Thoracic aorta (tissue), 2 donors: Measurements from ENCODE around the gene TTLL4. TPM values are rescaled to one million over a fixed set of nuclear protein-coding genes. Genes with fewer than 3 reads are reported as not detected.

ENCODE experiments used
- ATAC-seq: fragments of 150-250 bp; one replicate; pipeline ENCODE4 v1.8.0; 2017; ENCODE audit warnings: low read depth; ENCODE audit not compliant: insufficient number of reproducible peaks, low FRiP score
- DNase-seq: peaks from one replicate; pipeline ENCODE4 v3.0.0-alpha.2; 2020; ENCODE audit warnings: low spot score
- H3K27ac ChIP-seq, 2 donors: fragments of 200-600 bp; sonication (generic); 1 replicate in 1 of 2; 2 replicates in 1 of 2; pipeline ENCODE4 v1.5.1; 2016; ENCODE audit warnings: mild to moderate bottlenecking in 2 of 2, moderate library complexity in 2 of 2
- H3K27me3 ChIP-seq: fragments of 200-600 bp; sonication (generic); replicated peaks from 2 replicates; pipeline ENCODE4 v1.6.0; 2016; ENCODE audit warnings: mild to moderate bottlenecking; ENCODE audit not compliant: insufficient read depth
- H3K36me3 ChIP-seq: fragments of 200-600 bp; sonication (generic); one replicate; pipeline ENCODE4 v1.5.1; 2016
- H3K4me1 ChIP-seq, 2 donors: fragments of 200-600 bp; sonication (generic); 1 replicate in 1 of 2; 2 replicates in 1 of 2; pipeline versions ENCODE4 v1.5.1 to v1.6.0; 2016; ENCODE audit warnings: low read depth in 2 of 2, mild to moderate bottlenecking in 1 of 2; ENCODE audit not compliant: control insufficient read depth in 1 of 2
- H3K4me3 ChIP-seq: fragments of 200-600 bp; sonication (generic); 2 replicates; pipeline ENCODE4 v1.5.1; 2016; ENCODE audit warnings: mild to moderate bottlenecking
- H3K9me3 ChIP-seq: fragments of 200-600 bp; sonication (generic); 2 replicates; pipeline ENCODE4 v1.5.1; 2016
- CTCF ChIP-seq: fragments of 200-600 bp; sonication (generic); IDR thresholded peaks from one replicate; pipeline ENCODE4 v1.5.1; 2019; ENCODE audit warnings: antibody characterized with exemption
- total RNA-seq, 2 donors: library from RNA; depleted of rRNA; stranded (reverse); fragments of >200 nt; gene quantifications; one replicate each; pipeline versions ENCODE4 v1.1.0 to v1.2.3, GENCODE V29; 2016

The TTLL4 gene
- total RNA-seq, 2 donors from 2014 or later: 10.8 to 24.1 TPM

DNA sequence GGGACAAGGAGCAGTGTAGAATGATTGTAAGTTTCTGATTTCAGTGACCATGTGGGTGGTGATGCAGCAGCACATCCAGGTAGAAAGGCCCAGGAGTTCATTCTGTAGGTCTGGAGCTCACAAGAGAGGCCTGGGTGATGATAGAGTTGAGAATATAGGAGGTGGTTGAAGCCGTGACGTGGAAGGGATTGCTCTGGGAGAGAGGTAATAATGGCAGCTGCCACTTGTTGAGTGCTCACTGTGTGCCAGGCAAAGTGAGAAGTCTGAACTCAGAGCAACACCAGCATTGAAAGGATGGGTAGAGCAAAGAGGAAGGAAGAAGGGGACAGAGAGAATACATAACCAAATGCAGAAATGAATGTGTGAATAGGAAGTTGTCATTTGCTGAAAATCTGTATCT is 3.3 kb downstream of the TTLL4 start:
- no peak for ATAC-seq
- H3K36me3 ChIP-seq: no peaks in the 10 kb centered on the region
- no peaks in the 10 kb centered on the region for H3K27me3 ChIP-seq
- no peak overlapping the region for H3K27ac ChIP-seq
- H3K9me3 ChIP-seq: no peaks in the 10 kb centered on the region
- no peak for TF ChIP-seq CTCF
- peaks cover 3 to 20% of the 10 kb centered on the region in 2 donors for H3K4me1 ChIP-seq
- no peak for DNase-seq
- H3K4me3 ChIP-seq: no peak overlapping the region

DNA sequence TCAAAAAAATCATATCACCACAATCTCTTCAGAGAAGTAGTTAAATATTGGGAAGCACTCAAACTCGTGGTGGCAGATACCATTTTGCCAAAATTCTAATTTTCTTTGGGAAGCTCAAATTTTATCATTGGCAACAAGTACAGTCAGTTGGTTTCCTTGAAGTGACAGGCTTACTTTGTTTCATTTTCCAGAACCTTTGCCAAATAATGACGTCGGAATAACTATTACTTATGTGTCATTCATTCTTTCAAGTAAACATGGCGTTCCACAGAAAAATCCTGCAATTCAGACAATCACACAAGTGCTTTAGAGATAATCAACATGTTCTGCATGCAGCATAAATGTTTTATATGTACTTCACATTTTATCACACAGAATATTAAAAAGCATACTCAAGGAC is 5.4 kb downstream of the TTLL4 start:
- Histone ChIP-seq H3K27me3 (no peaks in the 10 kb centered on the region), H3K9me3 (no peaks in the 10 kb centered on the region), H3K4me1 (peaks cover 3 to 20% of the 10 kb centered on the region in 2 donors), H3K27ac (no peak overlapping the region), H3K4me3 (no peak overlapping the region), H3K36me3 (no peaks in the 10 kb centered on the region)
- DNase-seq: no peak
- TF ChIP-seq CTCF: no peak
- no peak for ATAC-seq

- Histone ChIP-seq H3K36me3 (no peaks in the 10 kb centered on the region), H3K27ac (no peak overlapping the region), H3K4me3 (no peak overlapping the region), H3K4me1 (peaks cover 3 to 8% of the 10 kb centered on the region in 2 donors), H3K9me3 (no peaks in the 10 kb centered on the region), H3K27me3 (no peaks in the 10 kb centered on the region)
- TF ChIP-seq CTCF: no peak
- ATAC-seq (no peak), DNase-seq (no peak)
Measured at GRCh38 chr2:218717262-218717661, 6.6 kb downstream of the TTLL4 start.

DNA sequence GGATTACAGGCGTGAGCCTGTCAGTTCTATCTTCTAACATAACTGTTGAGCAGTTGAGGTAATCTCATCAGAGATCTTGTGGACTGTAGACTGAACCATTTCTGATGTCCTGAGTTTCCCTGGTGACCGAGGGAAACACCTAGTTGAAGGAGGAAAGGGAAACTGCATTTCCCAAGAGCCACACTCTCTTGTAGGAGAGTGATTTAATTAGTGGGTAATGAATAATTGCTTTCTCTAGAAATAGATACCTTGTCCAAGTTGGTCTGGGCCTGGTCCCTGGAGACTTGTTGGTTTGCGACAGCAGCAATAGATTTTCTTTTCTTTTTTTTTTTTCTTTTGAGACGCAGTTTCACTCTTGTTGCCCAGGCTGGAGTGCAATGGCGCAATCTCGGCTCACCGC is 7.4 kb downstream of the TTLL4 start:
- H3K36me3 ChIP-seq: no peaks in the 10 kb centered on the region
- DNase-seq: no peak
- no peak overlapping the region for H3K27ac ChIP-seq
- no peaks in the 10 kb centered on the region for H3K9me3 ChIP-seq
- no peaks in the 10 kb centered on the region for H3K27me3 ChIP-seq
- H3K4me3 ChIP-seq: no peak overlapping the region
- no peak for ATAC-seq
- peaks cover 3 to 4% of the 10 kb centered on the region in 2 donors for H3K4me1 ChIP-seq
- TF ChIP-seq CTCF: no peak

DNA sequence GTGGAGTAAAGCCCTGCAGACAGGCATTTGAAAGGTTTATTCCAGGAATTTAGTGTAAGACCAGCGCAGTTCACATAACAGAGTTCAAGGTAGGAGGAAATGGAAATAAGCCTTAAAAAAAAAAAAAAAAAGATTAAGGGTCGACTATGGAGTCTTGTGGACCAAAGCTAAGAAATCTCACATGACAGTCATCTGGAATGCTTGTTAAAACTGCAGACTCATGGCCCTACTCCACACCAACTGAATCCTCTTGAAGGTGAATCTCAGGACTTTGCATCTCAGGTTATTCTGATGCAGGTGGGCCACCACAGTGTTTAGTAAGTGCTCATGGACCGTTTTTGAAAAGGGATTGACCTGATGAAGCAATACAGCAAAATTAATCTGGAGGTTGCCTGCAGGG is 8.8 kb downstream of the TTLL4 start:
- no peak for TF ChIP-seq CTCF
- DNase-seq (no peak), ATAC-seq (no peak)
- no peaks in the 10 kb centered on the region for H3K27me3 ChIP-seq
- peaks cover 3 to 4% of the 10 kb centered on the region in 2 donors for H3K4me1 ChIP-seq
- H3K27ac ChIP-seq: no peak overlapping the region
- no peaks in the 10 kb centered on the region for H3K9me3 ChIP-seq
- no peak overlapping the region for H3K4me3 ChIP-seq
- H3K36me3 ChIP-seq: no peaks in the 10 kb centered on the region
